ENCODE measurements around the gene NDUFB2.

- no peak for TF ChIP-seq CTCF (IDR thresholded peaks at IDR 0.05)
- no peak for TF ChIP-seq POLR2A (IDR thresholded peaks at IDR 0.05)
Observed at GRCh38 chr7:140689199-140690152, 7.0 kb upstream of the NDUFB2 start.
